ENCODE measurements around the gene GALNT2.

GALNT2 gene

DNA sequence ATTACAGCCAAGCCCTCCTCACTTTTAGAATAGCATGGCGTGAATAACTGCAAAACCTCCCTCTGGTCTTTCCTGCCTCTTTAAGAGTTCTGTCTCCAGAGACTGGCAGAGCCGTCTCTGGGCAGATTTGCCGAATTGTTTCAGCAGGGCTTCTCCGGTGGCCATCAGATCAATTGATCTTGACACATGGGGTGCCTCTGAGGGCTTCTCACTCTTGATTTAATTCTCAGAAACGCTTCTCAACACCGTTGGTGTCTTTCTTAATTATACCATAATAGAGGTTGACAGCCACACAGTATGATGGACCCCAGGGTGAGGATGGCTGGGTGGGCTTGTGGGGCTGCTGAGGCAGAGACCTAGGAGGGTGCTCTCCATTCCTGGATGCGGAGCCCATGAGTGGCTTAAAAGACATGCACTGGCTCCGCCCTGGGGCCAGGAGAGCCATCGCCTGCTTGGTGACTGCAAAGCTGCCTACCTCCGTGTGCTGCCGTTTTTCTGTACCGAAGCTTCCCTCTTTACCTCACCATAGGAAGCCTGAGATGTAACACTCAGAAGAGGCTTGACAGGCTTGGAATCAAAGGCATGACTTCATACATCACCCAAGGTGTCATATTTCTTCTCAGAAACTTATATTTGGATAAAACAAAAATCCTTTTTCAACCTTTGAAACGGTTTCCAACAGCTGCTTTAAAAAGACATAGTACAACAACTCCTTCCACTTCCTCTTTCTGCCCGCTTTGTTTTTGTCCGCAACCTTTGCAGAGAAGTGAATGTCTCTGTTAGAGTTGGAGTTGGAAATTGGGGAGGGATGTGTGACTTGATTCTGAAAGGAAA lies 82.9 kb downstream of the GALNT2 start:
- DNase-seq = no peak

DNA sequence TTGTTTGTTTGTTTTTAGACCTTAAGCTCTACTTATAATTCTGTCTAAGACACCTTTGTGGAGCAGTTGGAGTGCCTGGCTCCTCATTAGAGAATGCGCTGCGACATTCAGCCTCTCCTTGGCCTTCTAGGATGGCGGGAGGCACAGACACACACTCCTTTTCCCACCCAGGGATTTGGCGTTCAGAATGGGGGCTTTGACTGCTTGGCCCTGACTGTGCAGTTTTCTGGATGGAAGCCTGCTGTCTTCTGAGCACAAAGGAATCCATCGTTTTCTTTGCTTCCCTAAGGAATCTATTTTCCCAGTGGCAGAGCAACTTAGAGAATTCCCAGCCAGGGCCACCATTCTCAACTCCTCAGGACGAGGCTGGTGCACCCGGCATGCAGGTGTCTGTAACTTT lies 83.6 kb downstream of the GALNT2 start:
- no peak for DNase-seq

DNA sequence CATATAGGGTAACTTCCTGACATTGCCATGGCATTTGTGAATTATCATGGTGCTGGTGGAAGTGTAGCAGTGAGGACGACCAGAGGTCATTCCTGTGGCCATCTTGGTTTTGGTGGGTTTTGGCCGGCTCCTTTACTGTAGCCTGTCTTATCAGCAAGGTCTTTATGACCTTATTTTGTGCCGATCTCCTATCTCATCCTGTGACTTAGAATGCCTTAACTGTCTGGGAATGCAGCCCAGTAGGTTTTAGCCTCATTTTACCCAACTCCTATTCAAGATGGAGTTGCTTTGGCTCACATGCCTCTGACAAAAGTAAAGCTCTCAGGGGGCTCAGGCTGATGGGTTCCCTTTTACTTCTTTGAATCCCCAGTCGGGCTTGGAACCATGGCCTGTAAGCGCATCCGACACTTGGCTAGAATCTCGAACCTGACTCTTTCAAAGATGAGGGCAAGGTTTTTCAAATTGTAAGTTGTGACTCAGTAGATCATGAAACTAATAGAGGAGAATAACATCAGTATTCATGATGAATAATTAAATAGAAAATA lies 85.0 kb downstream of the GALNT2 start:
- no peak for DNase-seq

DNA sequence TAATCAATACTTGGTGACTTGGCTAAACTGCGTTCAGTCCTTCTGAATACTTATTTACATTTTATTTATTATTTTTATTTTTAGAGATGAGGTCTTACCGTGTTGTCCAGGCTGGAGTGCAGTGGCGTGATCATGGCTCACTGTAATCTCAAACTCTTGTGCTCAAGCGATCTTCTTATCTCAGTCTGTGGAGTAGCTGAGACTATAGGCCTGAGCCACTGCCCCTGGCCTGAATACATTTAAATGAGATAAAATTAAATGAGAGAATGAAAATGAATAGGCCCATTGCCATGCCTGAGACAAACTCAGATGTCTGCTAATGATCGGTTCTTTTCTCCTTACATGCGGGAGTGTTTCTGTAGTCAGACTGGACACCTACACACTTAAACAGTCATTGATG lies 86.0 kb downstream of the GALNT2 start:
- no peak for DNase-seq

DNA sequence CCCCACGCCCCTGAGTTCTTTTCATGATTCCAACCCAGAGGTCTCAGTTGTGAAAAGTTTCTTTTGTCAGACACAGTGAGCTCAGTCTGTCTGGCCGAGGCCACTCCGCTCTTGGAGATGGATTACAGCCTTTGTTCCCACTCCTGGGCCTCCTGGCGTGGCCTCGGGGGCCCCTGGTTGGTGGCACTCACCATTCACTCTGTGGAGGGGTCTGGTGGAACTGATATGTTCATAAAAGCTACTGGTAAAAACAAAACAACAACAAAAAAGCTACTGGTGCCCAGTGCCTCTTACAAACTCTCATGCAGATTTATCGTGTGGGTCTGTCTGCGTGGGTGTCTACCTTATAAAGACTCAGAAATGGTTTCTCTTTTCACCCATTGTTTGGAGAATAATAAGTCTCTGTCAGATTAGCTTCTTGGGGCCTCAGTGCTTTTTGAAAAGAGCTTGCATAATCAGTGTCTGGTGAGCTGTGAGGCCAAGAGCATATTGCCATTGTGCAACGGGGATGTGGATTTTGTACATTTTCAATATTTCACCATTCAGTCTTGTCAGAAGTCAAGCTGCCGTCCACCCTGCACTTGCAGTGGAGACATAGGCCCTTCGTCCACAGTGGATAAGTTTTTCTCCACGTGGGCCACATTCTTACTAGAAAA lies 86.7 kb downstream of the GALNT2 start:
- DNase-seq = peak; percentile 17

DNA sequence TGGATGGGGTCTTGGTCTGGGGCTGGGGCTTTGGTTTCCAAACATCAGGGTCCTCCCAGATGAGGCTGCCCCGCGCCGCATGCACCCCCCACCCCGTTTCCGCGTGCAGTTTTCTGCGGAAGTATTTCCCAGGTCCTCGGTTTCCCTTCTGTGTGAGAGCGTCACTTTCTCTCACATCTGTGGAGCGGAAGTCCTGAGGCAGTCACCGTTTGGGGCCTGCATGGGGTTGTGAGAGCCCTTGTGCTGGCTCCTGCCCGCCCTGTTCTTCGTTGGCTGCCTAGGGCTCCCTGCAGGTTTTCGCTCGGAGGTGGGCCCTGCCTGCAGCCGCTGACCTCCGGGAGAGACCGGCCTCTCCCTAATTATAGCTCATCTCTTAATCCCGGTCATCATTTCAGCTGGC lies 88.0 kb downstream of the GALNT2 start:
- no peak for DNase-seq

DNA sequence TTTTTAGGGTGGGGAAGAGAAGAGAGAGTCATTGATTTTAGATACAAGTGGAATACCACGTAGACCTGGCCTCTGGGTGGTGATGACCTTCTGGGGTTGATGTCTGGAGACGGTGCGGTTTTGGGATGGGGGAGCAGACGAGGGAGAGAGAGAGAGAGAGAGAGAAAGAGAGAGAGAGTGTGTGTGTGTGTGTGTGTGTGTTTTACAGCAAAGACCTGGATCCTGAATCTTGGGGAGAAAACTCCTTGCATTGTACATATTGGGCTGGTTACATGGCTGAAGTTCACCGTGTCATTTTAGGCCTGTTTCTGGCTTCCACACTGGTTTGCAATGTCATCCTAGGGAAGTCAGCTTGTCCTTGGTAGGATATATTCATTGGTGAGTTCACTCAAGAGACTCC lies 89.0 kb downstream of the GALNT2 start:
- no peak for DNase-seq

DNA sequence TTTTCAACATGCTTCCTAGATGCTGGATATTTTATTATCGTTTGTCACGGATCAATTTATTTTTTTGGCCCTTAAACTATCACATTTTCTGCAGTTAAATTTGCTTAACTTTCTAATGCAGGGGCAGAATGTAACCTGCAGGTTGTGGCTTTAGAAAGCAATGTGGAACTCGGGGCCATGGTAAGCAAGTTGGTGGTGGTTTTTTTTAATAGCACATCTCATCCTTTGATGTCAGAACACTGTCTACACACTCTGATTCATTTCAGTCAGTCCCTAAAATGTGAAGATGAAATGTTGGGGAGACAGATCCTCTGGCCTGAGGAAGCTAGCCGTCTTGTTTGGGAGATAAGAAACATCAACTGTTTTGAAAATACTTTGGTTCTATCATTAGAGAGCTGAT lies 89.5 kb downstream of the GALNT2 start:
- no peak for DNase-seq

DNA sequence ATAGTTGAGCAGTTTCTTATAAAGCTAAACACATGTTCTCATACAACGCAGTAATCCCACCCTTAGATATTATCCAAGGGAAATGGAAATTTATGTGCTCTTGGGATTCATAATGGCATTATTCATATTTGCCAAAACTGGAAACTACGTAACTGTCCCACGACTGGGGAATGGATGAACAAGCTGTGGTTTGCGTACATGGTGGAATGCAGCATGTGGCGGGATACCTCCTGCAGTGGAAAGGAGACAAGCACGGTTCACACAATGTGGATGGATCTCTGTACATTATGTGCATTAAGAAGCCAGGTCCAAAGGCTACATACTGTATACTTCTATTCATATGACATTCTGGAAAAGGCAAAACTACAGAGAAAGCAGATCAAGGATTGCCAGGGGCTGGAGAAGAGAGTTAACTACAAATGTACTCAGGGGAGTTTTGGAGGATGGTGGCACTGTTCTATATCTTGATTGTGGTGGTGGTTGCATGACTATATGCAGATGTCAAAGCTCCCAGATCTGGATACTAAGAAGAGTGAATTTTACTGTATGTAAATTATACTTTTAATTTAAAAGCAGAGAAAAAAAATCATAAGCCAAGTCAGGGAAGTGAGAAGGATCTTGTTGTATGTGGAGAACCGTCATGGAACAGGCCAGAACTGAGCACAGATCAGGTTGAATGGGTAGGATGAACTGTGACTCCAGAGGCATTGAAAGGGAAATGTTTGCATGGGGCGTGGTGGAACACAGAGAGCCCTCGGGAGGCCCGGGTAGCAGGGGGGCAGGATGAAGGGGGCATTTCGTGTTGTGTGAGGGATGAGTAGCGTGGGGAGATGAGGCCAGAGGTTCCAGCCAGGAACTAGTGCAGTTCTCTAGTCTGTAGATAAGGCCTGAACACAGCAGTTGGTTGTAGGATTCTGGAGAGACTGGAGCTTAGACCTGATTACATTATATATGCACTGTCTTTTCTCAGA lies 90.7 kb downstream of the GALNT2 start:
- DNase-seq = no peak

DNA sequence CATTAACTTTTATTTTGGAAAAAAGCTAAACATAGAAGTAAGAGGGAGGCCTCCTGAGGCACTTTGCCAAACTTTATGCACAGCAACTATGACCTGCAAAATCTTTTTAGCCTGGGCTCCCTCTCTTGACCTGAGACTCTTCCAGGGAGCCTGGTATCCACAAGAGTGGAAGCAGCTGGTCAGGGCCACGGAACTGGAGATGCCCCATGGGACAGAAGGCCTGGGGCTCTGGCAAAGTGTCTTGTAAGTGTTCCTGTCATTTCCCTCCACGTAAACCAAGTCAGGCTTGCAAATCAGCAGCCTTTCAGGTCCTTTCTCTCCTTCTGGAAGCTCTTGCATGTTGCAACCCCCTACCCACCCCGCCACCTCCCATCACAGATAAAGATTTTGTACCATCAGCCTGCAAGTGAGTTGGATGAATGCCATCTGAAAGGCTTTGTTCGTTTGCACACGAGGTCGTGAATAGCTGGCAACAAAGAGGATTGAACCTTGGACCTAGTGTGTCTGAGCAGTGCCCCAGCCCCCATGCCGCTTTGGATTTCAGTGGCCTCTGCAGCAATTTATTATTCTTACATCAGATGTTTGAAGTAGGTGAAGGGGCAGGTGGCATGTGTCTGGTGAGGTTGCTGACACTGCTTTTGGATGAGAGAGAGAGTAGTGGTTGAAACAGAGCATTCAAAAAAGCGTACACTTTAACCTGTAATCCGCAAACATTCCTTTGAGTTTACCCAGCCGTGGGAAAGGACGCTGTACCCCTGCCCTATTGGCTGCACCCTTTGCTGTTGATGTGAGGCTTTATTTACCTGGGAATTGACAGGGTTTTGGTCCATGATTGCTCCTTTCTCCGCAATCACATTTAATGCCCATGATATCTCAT lies 91.6 kb downstream of the GALNT2 start:
- DNase-seq = no peak

DNA sequence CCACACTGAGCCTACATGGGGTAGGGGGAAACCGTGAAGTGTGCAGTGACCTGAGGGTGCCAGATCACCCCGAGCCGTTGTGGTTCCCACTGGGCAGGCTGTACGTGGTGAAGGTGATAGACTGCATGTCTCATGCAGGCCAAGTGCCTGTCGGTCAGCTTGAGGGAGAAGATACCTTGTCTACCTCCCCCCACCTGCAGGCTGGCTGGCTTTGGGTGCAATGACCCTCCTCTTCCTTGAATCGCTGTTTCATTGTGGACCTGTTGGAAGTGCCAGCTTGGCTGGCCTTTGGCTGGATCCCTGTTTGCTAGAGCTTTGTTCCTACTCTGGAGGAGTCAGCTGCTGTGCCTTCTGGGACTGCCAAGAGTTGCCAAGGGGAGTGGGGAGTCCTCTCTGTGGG lies 92.5 kb downstream of the GALNT2 start:
- DNase-seq = no peak

DNA sequence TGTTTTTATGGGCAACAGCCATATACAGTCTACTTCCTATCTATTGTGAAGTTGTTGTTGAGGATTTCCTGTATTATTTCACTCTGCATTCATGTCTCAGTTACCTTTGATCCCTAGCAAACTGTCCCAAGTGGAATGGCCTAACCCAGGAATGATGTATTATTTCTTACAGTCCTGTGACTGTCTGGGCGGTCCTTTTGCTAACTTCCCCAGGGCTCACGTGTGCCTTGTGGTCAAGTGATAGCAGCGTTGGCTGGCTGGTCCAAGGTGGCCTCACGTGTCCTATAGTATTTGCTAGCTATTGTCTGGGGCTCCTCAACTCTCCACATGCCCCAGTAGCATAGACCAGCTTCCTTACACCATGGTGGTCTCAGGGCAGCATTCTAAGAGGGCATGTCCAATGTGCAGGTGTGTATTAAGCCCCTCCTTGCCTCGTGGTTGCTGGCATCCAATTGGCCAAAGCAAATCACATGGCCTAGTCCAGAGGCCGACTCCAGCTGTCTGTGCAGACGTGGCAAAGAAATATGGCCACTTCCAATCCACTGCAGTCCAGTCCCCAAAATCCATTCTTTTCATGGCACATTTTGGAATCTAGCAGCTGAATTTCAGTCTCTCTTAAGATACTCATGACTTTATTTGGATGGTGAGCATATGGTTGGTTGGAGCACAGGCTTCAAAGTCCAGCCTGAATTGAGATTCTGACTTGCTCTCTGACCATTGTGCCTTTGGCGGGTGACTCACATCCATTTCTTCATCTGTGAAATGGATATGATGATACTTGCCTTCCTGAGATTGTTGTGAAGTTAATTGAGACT lies 94.1 kb downstream of the GALNT2 start:
- no peak for DNase-seq

DNA sequence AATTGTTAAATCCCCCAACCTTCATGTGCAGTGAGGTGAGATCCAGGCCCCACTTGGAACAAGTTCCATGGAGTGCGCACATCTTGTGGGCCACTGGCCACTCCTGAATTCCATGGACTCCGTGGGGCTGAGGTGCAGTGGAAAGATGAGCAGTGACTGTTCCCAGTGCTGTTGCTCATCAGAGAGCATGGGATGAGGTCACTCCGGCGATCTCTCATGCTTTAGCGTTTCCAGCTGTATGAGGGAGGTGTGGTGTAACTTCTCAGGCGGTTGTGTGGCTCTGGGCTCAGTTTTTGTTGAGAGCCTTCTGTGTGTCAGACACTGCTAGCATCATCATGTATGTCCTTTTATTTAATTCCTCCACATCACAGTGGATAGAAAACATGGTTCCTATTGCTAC lies 96.2 kb downstream of the GALNT2 start:
- no peak for DNase-seq

DNA sequence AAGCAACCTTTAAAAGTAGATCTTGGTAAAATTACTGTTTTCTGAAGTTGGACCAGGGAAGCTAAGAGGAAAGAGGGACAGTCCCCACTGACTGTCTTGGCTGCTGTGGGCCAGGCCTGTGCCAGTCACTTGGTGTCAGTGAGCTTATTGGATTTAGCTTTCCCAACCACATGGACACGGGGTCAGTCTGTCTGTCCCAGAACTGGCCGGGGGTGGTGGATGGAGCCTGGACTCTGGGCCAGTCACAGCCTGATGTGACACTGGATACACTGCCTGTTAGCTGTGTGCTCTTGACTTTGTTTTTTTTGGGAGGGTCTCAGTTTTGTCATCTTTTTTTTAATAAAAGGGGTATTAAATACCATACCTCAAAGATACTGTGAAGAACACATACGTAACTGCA lies 96.7 kb downstream of the GALNT2 start:
- no peak for DNase-seq

DNA sequence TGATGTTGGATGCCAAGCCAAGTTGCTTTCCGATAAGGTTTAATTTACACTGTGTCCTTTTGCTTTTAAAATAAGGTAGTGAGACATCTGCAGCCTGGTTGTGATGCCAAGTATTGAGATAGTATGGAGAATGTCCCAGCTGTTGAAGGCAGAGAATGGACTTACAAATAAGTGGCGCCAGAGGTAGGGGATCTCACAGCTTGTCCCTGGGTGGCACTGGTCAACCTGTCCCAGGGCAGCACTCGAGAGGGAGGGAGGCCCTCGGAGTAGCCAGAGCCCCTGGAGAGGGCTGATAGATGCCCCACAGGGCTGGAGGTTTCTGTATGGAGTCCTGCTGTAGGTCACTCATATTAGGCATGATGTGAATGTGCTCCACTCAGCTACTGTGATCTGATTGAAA lies 98.5 kb downstream of the GALNT2 start:
- DNase-seq = no peak

DNA sequence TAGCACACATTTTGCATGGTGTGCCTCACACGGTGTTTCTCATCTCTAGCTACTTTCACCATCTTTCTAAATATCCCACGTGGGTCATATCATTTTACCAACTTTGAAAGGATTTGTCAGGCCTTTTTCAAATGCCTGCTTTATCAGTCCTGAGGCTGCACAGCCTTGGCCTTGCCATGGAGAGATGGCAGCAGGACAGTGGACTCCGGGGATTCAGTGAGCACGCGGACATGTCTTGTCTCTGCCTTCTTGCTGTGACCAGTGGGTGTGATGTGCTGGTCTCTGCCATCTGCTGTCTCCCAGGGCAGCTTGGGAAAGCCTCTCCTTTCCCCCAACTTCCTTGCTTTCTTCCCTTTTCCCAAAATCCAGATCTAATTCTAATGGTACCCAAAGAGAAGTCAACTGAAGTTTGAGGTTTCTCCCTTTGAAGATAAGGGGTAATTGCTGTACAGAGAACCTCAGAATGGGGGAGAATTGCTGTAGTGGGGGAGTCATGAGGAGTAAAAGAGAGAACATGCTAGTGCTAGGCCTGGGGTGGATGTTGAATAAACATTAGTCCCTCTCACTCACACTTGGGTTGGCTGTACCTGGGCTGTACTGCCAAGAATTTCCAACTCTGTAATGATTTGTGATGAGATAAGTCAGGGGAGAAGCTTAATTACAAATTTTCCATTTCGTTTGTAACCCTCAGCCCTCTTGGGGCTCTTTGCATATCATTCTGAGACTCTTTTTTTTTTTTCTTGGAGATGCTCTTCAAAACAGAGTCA lies 99.5 kb downstream of the GALNT2 start:
- DNase-seq = no peak

DNA sequence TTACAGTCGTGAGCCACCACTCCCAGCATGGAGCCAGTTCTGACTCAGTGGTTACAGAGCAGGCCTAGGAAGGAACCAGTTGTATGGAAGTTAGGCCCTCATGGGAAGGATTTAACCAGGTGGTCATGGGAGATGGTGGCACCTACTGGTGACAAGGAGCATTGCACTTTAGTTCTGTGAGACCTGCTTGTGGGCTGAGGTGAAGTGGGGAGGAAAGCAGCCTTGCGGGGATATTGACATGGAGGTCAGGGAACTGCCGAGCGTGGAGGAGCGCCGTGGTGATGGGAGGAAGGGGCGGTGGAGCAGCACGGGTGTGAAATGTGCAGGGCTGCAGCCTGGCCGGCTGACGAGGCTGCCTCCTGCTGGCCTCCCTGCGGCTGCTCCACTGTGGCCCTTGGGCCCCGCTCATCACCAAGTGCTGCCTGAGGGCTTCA lies 100.4 kb downstream of the GALNT2 start:
- DNase-seq = peak; percentile 57

DNA sequence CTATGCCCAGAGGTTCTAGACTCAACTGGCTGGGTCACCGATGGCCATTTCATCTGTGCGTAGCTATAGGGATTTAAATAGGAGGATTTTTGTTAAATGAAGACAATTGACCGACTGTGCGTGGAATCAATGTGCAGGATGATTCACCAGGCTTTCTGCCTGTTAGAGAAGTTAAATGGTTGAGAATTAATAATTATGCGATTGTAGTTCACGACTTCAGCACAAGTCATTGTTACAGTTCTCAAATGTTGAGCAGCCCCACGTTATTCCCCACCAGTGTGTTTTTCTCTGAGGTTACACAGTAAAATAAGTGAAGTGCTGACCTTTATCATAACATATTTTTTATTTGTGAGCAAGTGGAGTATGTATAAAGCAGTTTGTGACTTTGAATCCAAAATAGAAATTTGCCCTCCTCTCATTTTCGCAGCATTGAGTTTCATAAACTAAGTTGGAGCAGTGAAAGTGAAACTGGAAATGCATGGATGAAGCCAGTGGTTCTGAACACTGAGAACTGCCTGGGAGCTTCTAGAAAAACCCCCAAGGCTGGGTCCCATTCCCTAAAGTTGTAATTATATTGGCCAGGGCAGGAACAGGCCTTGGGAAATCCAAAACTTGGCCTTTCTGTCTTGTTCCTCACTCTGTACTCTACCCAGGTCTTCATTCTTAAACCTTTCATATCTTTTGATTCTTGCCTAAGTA lies 102.6 kb downstream of the GALNT2 start:
- no peak for DNase-seq

DNA sequence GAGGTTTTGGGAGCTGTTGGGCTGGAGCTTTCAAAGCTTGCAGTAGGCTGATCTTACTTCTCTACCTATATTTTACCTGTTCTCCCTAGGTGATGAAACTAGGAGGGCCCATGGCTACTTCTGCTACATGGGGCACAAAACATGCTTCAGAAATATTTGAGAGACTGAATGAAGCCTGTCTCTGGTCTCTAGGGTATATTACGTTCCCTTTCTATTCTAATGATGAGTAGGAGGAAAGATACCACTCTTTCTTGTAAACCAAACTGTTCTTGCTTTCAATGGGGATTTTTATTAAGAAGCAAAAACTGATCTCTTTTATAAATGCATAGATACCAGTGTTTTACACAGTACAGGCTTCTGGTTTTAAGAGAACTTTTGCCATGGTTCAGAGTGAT lies 103.1 kb downstream of the GALNT2 start:
- no peak for DNase-seq

DNA sequence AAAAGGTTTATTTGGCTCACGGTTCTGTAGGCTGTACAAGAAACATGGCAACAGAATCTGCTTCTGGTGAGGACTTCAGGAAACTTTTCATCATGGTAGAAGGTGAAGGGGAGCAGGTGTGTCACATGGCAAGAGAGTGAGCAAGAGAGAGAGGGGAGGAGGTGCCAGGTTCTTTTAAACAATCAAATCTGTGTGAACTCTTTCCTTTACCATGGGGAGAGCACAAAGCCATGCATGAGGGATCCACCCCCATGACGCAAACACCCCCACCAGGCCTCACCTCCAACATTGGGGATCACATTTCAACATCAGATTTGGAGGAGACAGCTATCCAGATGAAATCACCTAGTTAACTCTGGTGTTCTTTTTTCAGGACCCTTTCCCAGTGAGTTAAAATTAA lies 103.6 kb downstream of the GALNT2 start:
- DNase-seq = no peak
